HFFc6 (cell line): Measurements from ENCODE around the gene PTPRE. TPM values are rescaled to one million over a fixed set of nuclear protein-coding genes. Genes with fewer than 3 reads are reported as not detected.

Experiments
- DNase-seq: peaks from one replicate; pipeline ENCODE4 v3.0.0-alpha.2; 2018
- H3K27ac Mint-ChIP-seq: 2 replicates; pipeline ENCODE4 v1.8.0; 2020; ENCODE audit warnings: mild to moderate bottlenecking, mixed read lengths
- H3K27me3 Mint-ChIP-seq: 2 replicates; pipeline ENCODE4 v1.8.0; 2021; ENCODE audit warnings: mild to moderate bottlenecking, moderate library complexity, mixed read lengths; ENCODE audit not compliant: insufficient read depth
- H3K36me3 Mint-ChIP-seq: 2 replicates; pipeline ENCODE4 v1.8.0; 2021; ENCODE audit warnings: low read depth, mixed read lengths
- H3K4me1 Mint-ChIP-seq: 2 replicates; pipeline ENCODE4 v1.8.0; 2020; ENCODE audit warnings: low read depth, mixed read lengths
- H3K4me3 Mint-ChIP-seq: 2 replicates; pipeline ENCODE4 v1.8.0; 2020; ENCODE audit warnings: mild to moderate bottlenecking, moderate library complexity, mixed read lengths
- H3K9me3 Mint-ChIP-seq: 2 replicates; pipeline ENCODE4 v1.8.0; 2020; ENCODE audit warnings: mild to moderate bottlenecking, mixed read lengths
- CTCF ChIP-seq: fragments of 200-600 bp; sonication (generic); IDR thresholded peaks from 2 replicates; pipeline ENCODE4 v1.5.0; 2021; ENCODE audit warnings: antibody characterized with exemption, mild to moderate bottlenecking
- total RNA-seq, 6 experiments: library from RNA; stranded (reverse); fragmentation: NEBNext Ultra II Directional; extraction: Animal tissue kit (Norgen Biotek cat#: 25700); gene quantifications; 2 replicates in 1 of 6; 3 replicates in 5 of 6; pipeline ENCODE4 v1.2.3, GENCODE V29; 2021

The PTPRE gene
- total RNA-seq, 6 experiments from 2014 or later = 0.14 to 0.37 (median 0.15) TPM; not detected in 3

- DNase-seq = peak; percentile 17
- H3K4me1 Mint-ChIP-seq = peaks cover 12% of the 10 kb centered on the region
- H3K27ac Mint-ChIP-seq = no peak overlapping the region
- H3K27me3 Mint-ChIP-seq = no peaks in the 10 kb centered on the region; the same call in none of the 2 replicates
- H3K9me3 Mint-ChIP-seq = peaks cover 9% of the 10 kb centered on the region
- H3K36me3 Mint-ChIP-seq = no peaks in the 10 kb centered on the region
- no peak for TF ChIP-seq CTCF
- no peak overlapping the region; the same call in 1 of the 2 replicates for H3K4me3 Mint-ChIP-seq
Observed at GRCh38 chr10:128064108-128064969, 157.4 kb downstream of the PTPRE start.

GRCh38 chr10:128064970-128065580 is 158.2 kb downstream of the PTPRE start:
- Mint-ChIP-seq H3K27me3 (no peaks in the 10 kb centered on the region; the same call in none of the 2 replicates), H3K4me3 (no peak overlapping the region), H3K9me3 (peaks cover 5% of the 10 kb centered on the region), H3K27ac (no peak overlapping the region), H3K36me3 (no peaks in the 10 kb centered on the region), H3K4me1 (peaks cover 12% of the 10 kb centered on the region)
- no peak for DNase-seq
- no peak for TF ChIP-seq CTCF

DNA sequence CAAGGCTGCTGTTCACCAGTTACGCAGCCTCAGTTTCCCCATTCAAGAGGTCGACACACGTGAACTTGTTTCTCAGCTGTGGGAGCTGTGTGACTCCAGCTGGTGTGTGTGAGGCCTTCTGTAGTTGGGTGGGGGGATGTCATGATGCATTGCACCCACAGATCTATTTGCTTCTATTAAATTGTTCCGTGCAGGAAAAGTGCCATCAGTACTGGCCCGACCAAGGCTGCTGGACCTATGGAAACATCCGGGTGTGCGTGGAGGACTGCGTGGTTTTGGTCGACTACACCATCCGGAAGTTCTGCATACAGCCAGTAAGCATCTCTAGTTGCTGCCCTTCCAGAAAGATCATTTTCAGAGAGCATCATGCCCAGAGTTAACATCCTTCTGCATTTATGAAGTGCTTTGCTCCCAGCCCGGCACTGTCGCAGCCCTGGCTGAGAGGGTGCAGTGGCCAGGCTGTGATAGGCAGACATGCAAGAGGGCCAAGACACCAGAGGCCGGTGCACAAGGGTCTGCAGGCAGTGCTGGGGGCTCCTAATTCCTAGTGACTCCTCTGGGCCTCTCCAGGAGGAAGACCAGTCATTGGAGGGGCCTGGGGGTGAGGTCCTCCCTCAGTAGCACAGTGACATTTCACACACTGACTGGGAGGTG is 159.1 kb downstream of the PTPRE start:
- no peaks in the 10 kb centered on the region; the same call in none of the 2 replicates for H3K27me3 Mint-ChIP-seq
- no peak overlapping the region for H3K27ac Mint-ChIP-seq
- H3K36me3 Mint-ChIP-seq = no peaks in the 10 kb centered on the region
- peaks cover 4% of the 10 kb centered on the region for H3K9me3 Mint-ChIP-seq
- peaks cover 12% of the 10 kb centered on the region for H3K4me1 Mint-ChIP-seq
- DNase-seq = no peak
- no peak for TF ChIP-seq CTCF
- no peak overlapping the region for H3K4me3 Mint-ChIP-seq

- no peaks in the 10 kb centered on the region; the same call in none of the 2 replicates for H3K27me3 Mint-ChIP-seq
- no peak overlapping the region for H3K4me3 Mint-ChIP-seq
- no peak for TF ChIP-seq CTCF
- no peak overlapping the region for H3K27ac Mint-ChIP-seq
- no peak for DNase-seq
- peaks cover 4% of the 10 kb centered on the region for H3K9me3 Mint-ChIP-seq
- H3K4me1 Mint-ChIP-seq = peaks cover 12% of the 10 kb centered on the region
- H3K36me3 Mint-ChIP-seq = no peaks in the 10 kb centered on the region
Observed at GRCh38 chr10:128066870-128067382, 160.0 kb downstream of the PTPRE start.

- no peak for DNase-seq
- Mint-ChIP-seq H3K4me1 (peaks cover 12% of the 10 kb centered on the region), H3K36me3 (no peaks in the 10 kb centered on the region), H3K4me3 (no peak overlapping the region), H3K27me3 (peaks cover 4% of the 10 kb centered on the region), H3K9me3 (peaks cover 4% of the 10 kb centered on the region), H3K27ac (no peak overlapping the region)
- TF ChIP-seq CTCF = no peak
Observed at GRCh38 chr10:128067691-128068397, 160.9 kb downstream of the PTPRE start.
